Progenitor cell of endocrine pancreas (in vitro differentiated cells): Measurements from ENCODE around the gene CREBL2. TPM values are rescaled to one million over a fixed set of nuclear protein-coding genes. Genes with fewer than 3 reads are reported as not detected.
"Not testable (repeated sequence)": the region's sequence is repeated elsewhere in the genome, so short reads cannot be mapped to it uniquely, and the experiment has no call there.

Source experiments
- DNase-seq: peaks from one replicate; pipeline ENCODE4 v3.0.0; 2021; ENCODE audit warnings: low spot score; ENCODE audit not compliant: unreplicated experiment
- H3K27ac Mint-ChIP-seq: 2 replicates; pipeline ENCODE4 v1.8.0; 2021; ENCODE audit warnings: mild to moderate bottlenecking, moderate library complexity, mixed read lengths
- H3K27me3 Mint-ChIP-seq: 2 replicates; pipeline ENCODE4 v1.8.0; 2021; ENCODE audit warnings: mixed read lengths
- H3K36me3 Mint-ChIP-seq: 2 replicates; pipeline ENCODE4 v1.8.0; 2022; ENCODE audit warnings: mixed read lengths; ENCODE audit not compliant: insufficient read depth
- H3K4me1 Mint-ChIP-seq: 2 replicates; pipeline ENCODE4 v1.8.0; 2021; ENCODE audit warnings: low read depth, mixed read lengths
- H3K4me3 Mint-ChIP-seq: 2 replicates; pipeline ENCODE4 v1.8.0; 2021; ENCODE audit warnings: low read depth, mild to moderate bottlenecking, moderate library complexity, mixed read lengths
- H3K9me3 Mint-ChIP-seq: 2 replicates; pipeline ENCODE4 v1.8.0; 2021; ENCODE audit warnings: low read depth, mixed read lengths
- CTCF ChIP-seq: fragments of 200-600 bp; sonication (generic); IDR thresholded peaks from one replicate; pipeline ENCODE4 v1.5.0; 2021; ENCODE audit warnings: antibody characterized with exemption, mild to moderate bottlenecking; ENCODE audit not compliant: unreplicated experiment
- total RNA-seq: library from RNA; stranded (reverse); gene quantifications from 2 replicates; pipeline ENCODE4 v1.2.1, GENCODE V29; 2021

The CREBL2 gene
- total RNA-seq, 1 donor from 2014 or later, result 18.5 TPM

GRCh38 chr12:12592930-12593329, 18.7 kb upstream of the CREBL2 start:
- H3K27me3 Mint-ChIP-seq, result peaks cover 5% of the 10 kb centered on the region
- H3K4me1 Mint-ChIP-seq, result peaks cover 1% of the 10 kb centered on the region
- no peaks in the 10 kb centered on the region for H3K36me3 Mint-ChIP-seq
- no peak for TF ChIP-seq CTCF
- H3K9me3 Mint-ChIP-seq, result no peaks in the 10 kb centered on the region
- H3K4me3 Mint-ChIP-seq, result no peak overlapping the region
- DNase-seq, result no peak
- H3K27ac Mint-ChIP-seq, result no peak overlapping the region

GRCh38 chr12:12595929-12596328, 15.7 kb upstream of the CREBL2 start:
- not testable (repeated sequence) for H3K9me3 Mint-ChIP-seq, H3K4me3 Mint-ChIP-seq, H3K27me3 Mint-ChIP-seq, H3K27ac Mint-ChIP-seq, H3K36me3 Mint-ChIP-seq, DNase-seq, H3K4me1 Mint-ChIP-seq

GRCh38 chr12:12596598-12596997, 15.1 kb upstream of the CREBL2 start:
- not testable (repeated sequence) for H3K9me3 Mint-ChIP-seq, H3K27me3 Mint-ChIP-seq, DNase-seq, H3K4me3 Mint-ChIP-seq, H3K27ac Mint-ChIP-seq, H3K4me1 Mint-ChIP-seq, H3K36me3 Mint-ChIP-seq

GRCh38 chr12:12598864-12599263, 12.8 kb upstream of the CREBL2 start:
- Mint-ChIP-seq H3K27me3 (peaks cover 2% of the 10 kb centered on the region), H3K27ac (no peak overlapping the region), H3K4me1 (no peaks in the 10 kb centered on the region), H3K9me3 (no peaks in the 10 kb centered on the region), H3K36me3 (no peaks in the 10 kb centered on the region), H3K4me3 (no peak overlapping the region)
- TF ChIP-seq CTCF, result no peak
- no peak for DNase-seq

- H3K27me3 Mint-ChIP-seq, result peaks cover 2% of the 10 kb centered on the region
- no peaks in the 10 kb centered on the region for H3K9me3 Mint-ChIP-seq
- no peak for TF ChIP-seq CTCF
- H3K4me3 Mint-ChIP-seq, result no peak overlapping the region
- no peaks in the 10 kb centered on the region for H3K36me3 Mint-ChIP-seq
- no peak overlapping the region for H3K27ac Mint-ChIP-seq
- DNase-seq, result no peak
- H3K4me1 Mint-ChIP-seq, result no peaks in the 10 kb centered on the region
Measured at GRCh38 chr12:12599750-12600643, 11.7 kb upstream of the CREBL2 start.

GRCh38 chr12:12600659-12601058, 11.0 kb upstream of the CREBL2 start:
- DNase-seq, result no peak
- H3K36me3 Mint-ChIP-seq, result no peaks in the 10 kb centered on the region
- peaks cover 2% of the 10 kb centered on the region for H3K27me3 Mint-ChIP-seq
- no peak for TF ChIP-seq CTCF
- H3K4me3 Mint-ChIP-seq, result no peak overlapping the region
- H3K9me3 Mint-ChIP-seq, result no peaks in the 10 kb centered on the region
- H3K4me1 Mint-ChIP-seq, result no peaks in the 10 kb centered on the region
- no peak overlapping the region for H3K27ac Mint-ChIP-seq
